Astrocyte (in vitro differentiated cells and primary cell): ENCODE data around the gene HNMT.

ENCODE experiments used
- CTCF ChIP-seq: IDR thresholded peaks from 2 replicates; pipeline ENCODE4 v1.5.1; 2011; ENCODE audit warnings: low read depth, mild to moderate bottlenecking, inconsistent platforms, low read length, moderate library complexity; ENCODE audit not compliant: insufficient read depth
- EZH2 ChIP-seq: IDR thresholded peaks from 2 replicates; pipeline ENCODE4 v1.6.1; 2012; ENCODE audit warnings: mild to moderate bottlenecking, low read length, inconsistent platforms; ENCODE audit not compliant: insufficient read depth

- TF ChIP-seq EZH2 (no peak), CTCF (no peak)
These were observed 11.6 kb upstream of the HNMT start for GRCh38 chr2:137952586-137953129.
